Smooth muscle cell (in vitro differentiated cells): Measurements from ENCODE around the gene KLF17. TPM values are rescaled to one million over a fixed set of nuclear protein-coding genes. Genes with fewer than 3 reads are reported as not detected.

Experiments
- DNase-seq: peaks from one replicate; lab custom pipeline; 2025; ENCODE audit not compliant: unreplicated experiment; lab: John Stamatoyannopoulos, UW
- H2AFZ ChIP-seq: fragments of 200-600 bp; sonication (generic); 2 replicates; pipeline ENCODE4 v1.6.0; 2016; ENCODE audit warnings: antibody characterized with exemption, low read depth, mild to moderate bottlenecking
- H3F3A ChIP-seq: fragments of 200-600 bp; sonication (generic); 2 replicates; pipeline ENCODE4 v1.6.0; 2017; ENCODE audit warnings: antibody characterized with exemption, low read depth
- H3K27ac ChIP-seq: fragments of 200-600 bp; sonication (generic); 2 replicates; pipeline ENCODE4 v1.5.1; 2016; ENCODE audit warnings: low read depth, mild to moderate bottlenecking
- H3K27me3 ChIP-seq: fragments of 200-600 bp; sonication (generic); 2 replicates; pipeline ENCODE4 v1.6.1; 2016; ENCODE audit warnings: low read depth, mild to moderate bottlenecking
- H3K36me3 ChIP-seq: fragments of 200-600 bp; sonication (generic); 2 replicates; pipeline ENCODE4 v1.5.1; 2016; ENCODE audit warnings: low read depth
- H3K4me1 ChIP-seq: fragments of 200-600 bp; sonication (generic); 2 replicates; pipeline ENCODE4 v1.5.1; 2016; ENCODE audit warnings: low read depth
- H3K4me2 ChIP-seq: fragments of 200-600 bp; sonication (generic); 2 replicates; pipeline ENCODE4 v1.6.0; 2016; ENCODE audit warnings: mild to moderate bottlenecking
- H3K4me3 ChIP-seq: fragments of 200-600 bp; sonication (generic); 2 replicates; pipeline ENCODE4 v1.5.1; 2016; ENCODE audit warnings: mild to moderate bottlenecking
- H3K79me2 ChIP-seq: fragments of 200-600 bp; sonication (generic); 2 replicates; pipeline ENCODE4 v1.6.0; 2016; ENCODE audit warnings: low read depth, mild to moderate bottlenecking
- H3K9ac ChIP-seq: fragments of 200-600 bp; sonication (generic); 2 replicates; pipeline ENCODE4 v1.6.0; 2016; ENCODE audit warnings: low read depth
- H3K9me3 ChIP-seq: fragments of 200-600 bp; sonication (generic); replicated peaks from 2 replicates; pipeline ENCODE4 v1.5.1; 2016; ENCODE audit warnings: low read depth
- H4K20me1 ChIP-seq: fragments of 200-600 bp; sonication (generic); 2 replicates; pipeline ENCODE4 v1.6.0; 2016; ENCODE audit warnings: low read depth
- WGBS: methylation state at CpG from one replicate; pipeline ENCODE4 v1.1.7; 2016; ENCODE audit warnings: low lambda C conversion rate; 5-methylcytosine and 5-hydroxymethylcytosine counted together
- polyA plus RNA-seq: library from polyadenylated mRNA; unstranded; fragments of >200 nt; fragmentation: Nextera tagmentation; extraction: Ambion mirVana; gene quantifications from 2 replicates; pipeline ENCODE4 v1.2.1, GENCODE V29; 2016
- total RNA-seq: library from RNA; depleted of rRNA; stranded (reverse); fragments of >200 nt; gene quantifications from 2 replicates; pipeline ENCODE4 v1.2.3, GENCODE V29; 2014
- TF ChIP-seq, protein P1 (sequence below): fragments of 200-600 bp; sonication (generic); IDR thresholded peaks from 2 replicates; pipeline ENCODE4 v1.5.1; 2017; ENCODE audit warnings: borderline replicate concordance, mild to moderate bottlenecking, antibody characterized with exemption; ENCODE audit not compliant: insufficient read depth, poor library complexity, severe bottlenecking

Gene KLF17
- total and polyA plus RNA-seq, 2 experiments from 2014 or later: 0.04 TPM; not detected in 1

DNA sequence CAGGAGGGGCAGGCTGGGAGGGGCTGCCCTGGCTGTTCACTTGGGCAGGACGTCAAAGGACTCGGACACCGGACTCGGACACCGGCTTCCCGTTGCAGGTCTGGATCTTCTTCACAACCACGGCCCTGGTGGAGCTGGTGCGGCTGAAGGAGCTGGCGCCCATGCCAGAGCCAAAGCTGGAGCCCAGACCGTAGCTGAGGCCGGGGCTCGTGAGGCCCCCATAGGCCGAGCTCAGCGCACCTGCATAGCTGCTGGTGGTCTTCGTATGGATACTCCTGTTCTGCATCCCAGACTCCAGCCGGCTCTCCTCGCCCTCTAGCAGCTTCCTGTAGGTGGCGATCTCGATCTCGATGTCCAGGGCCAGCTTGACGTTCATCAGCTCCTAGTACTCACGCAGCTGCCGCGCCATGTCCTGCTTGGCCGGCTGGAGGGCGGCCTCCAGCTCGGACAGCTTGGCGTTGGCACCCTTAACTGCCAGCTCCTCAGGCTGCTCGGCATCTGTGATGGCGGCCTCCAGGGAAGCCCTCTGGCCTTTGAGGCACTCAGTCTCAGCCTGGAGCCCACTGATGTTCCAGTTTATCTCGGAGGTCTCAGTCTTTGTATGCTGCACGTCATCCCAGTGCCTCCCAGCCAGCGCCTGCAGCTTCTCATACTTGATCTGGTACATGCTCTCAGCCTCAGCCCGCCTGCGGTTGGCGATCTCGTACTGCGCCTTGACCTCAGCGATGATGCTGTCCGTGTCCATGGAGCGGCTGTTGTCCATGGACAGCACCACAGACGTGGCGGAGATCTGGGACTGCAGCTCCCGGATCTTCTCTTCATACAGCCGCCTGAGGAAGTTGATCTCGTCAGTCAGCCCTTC lies 15.1 kb upstream of the KLF17 start:
- Histone ChIP-seq H3K9ac (no peak overlapping the region), H3K79me2 (no peaks in the 10 kb centered on the region), H2AFZ (no peak overlapping the region), H3K4me2 (no peak overlapping the region), H3K27me3 (peaks cover 15% of the 10 kb centered on the region), H3K27ac (no peak overlapping the region), H4K20me1 (no peaks in the 10 kb centered on the region), H3K4me1 (no peaks in the 10 kb centered on the region), H3K4me3 (no peak overlapping the region), H3F3A (no peaks in the 10 kb centered on the region), H3K9me3 (no peaks in the 10 kb centered on the region), H3K36me3 (no peaks in the 10 kb centered on the region)
- WGBS: 76% methylated on average over 46 of the region's 46 CpGs
- TF ChIP-seq, protein P1, sequence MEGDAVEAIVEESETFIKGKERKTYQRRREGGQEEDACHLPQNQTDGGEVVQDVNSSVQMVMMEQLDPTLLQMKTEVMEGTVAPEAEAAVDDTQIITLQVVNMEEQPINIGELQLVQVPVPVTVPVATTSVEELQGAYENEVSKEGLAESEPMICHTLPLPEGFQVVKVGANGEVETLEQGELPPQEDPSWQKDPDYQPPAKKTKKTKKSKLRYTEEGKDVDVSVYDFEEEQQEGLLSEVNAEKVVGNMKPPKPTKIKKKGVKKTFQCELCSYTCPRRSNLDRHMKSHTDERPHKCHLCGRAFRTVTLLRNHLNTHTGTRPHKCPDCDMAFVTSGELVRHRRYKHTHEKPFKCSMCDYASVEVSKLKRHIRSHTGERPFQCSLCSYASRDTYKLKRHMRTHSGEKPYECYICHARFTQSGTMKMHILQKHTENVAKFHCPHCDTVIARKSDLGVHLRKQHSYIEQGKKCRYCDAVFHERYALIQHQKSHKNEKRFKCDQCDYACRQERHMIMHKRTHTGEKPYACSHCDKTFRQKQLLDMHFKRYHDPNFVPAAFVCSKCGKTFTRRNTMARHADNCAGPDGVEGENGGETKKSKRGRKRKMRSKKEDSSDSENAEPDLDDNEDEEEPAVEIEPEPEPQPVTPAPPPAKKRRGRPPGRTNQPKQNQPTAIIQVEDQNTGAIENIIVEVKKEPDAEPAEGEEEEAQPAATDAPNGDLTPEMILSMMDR: peak; percentile 12
- no peak for DNase-seq

DNA sequence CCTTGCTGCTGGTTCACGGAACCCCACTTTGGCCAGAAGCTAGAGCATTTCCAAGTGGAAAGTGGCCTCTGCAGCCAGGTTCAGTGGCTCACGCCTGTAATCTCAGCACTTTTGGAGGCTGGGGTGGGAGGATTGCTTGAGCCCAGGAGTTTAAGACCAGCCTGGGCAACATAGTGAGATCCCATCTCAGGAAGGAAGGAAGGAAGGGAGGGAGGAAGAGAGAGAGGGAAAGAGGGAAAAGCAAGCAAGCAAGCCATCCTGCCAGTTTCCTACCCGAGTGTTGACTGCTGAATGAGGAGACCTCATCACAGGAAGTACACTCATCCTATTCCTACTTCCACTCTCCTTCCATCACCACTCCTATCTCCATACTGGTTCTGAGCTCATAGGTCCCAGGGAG lies 12.8 kb upstream of the KLF17 start:
- Histone ChIP-seq H3K79me2 (no peaks in the 10 kb centered on the region), H3K9me3 (no peaks in the 10 kb centered on the region), H3K4me2 (no peak overlapping the region), H3K36me3 (no peaks in the 10 kb centered on the region), H4K20me1 (no peaks in the 10 kb centered on the region), H3K4me1 (no peaks in the 10 kb centered on the region), H3K4me3 (no peak overlapping the region), H2AFZ (no peak overlapping the region), H3K27me3 (peaks cover 15% of the 10 kb centered on the region), H3K27ac (no peak overlapping the region), H3F3A (no peaks in the 10 kb centered on the region), H3K9ac (no peak overlapping the region)
- DNase-seq: no peak
- 96% methylated on average over 3 of the region's 3 CpGs for WGBS
- TF ChIP-seq, protein P1: no peak

DNA sequence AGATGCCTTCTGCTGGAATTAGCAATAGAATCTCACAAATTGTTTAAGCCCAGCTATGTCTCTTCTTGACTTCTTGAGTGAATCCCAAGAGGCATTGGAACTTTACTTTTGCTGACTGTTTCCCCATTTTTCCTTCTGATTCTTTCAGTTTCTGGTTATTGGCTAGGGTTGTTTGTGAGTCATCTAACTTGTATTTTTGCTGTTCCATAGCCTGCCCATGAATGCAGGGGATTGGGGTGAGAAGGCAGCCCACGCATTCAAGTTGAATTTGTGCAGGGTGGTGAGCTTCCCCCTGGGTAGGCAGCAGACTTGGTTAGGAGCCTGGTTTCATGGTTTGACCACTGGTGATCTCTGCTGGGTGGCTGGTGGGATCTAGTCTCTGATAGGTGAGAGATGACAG lies 10.4 kb upstream of the KLF17 start:
- Histone ChIP-seq H2AFZ (peak overlapping the region; percentile 51), H3K27ac (no peak overlapping the region), H3K9ac (no peak overlapping the region), H3K27me3 (peaks cover 15% of the 10 kb centered on the region), H3K9me3 (no peaks in the 10 kb centered on the region), H3K79me2 (no peaks in the 10 kb centered on the region), H3K4me1 (no peaks in the 10 kb centered on the region), H3F3A (no peaks in the 10 kb centered on the region), H3K36me3 (no peaks in the 10 kb centered on the region), H4K20me1 (no peaks in the 10 kb centered on the region), H3K4me2 (peak overlapping the region; percentile 45), H3K4me3 (no peak overlapping the region)
- DNase-seq: no peak
- 68% methylated on average over 1 of the region's 1 CpG for WGBS
- TF ChIP-seq, protein P1: no peak

DNA sequence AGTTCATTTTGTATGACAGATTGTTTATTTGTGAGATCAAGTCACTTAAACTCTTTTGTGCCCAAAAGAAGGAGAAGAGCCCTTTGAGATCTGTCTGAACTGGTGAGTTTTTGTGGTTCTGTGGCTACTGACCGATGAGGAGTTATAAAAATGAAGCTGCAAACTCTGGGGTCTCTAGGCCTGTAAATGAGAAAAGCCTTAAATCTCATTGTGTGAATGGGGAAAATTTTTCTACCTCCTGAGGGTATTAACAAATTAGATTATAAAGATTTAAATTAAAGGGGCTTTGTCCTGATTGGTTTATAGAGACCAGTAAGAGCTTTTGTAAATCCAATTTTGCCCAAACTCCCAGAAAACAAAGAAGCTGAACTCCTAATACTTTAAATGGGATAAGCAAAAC lies 9.7 kb upstream of the KLF17 start:
- Histone ChIP-seq H3K9me3 (no peaks in the 10 kb centered on the region), H3K4me3 (no peak overlapping the region), H3K4me1 (no peaks in the 10 kb centered on the region), H3K9ac (no peak overlapping the region), H4K20me1 (no peaks in the 10 kb centered on the region), H3F3A (no peaks in the 10 kb centered on the region), H3K27ac (no peak overlapping the region), H3K4me2 (no peak overlapping the region), H3K27me3 (peaks cover 15% of the 10 kb centered on the region), H2AFZ (no peak overlapping the region), H3K79me2 (no peaks in the 10 kb centered on the region), H3K36me3 (no peaks in the 10 kb centered on the region)
- no peak for DNase-seq
- TF ChIP-seq, protein P1: no peak
- WGBS: 97% methylated on average over 1 of the region's 1 CpG
